Measurements from ENCODE around the gene SLCO3A1. TPM values are rescaled to one million over a fixed set of nuclear protein-coding genes. Genes with fewer than 3 reads are reported as not detected.

Gene SLCO3A1
- total RNA-seq, 2 donors from 2014 or later = 55.9 to 65.1 TPM

- H3K9me3 ChIP-seq (ENCODE audit: control insufficient read depth, low read length, poor library complexity, severe bottlenecking) = no peaks in the 10 kb centered on the region
- peaks cover 34% of the 10 kb centered on the region for H3K4me1 Mint-ChIP-seq
- ATAC-seq (no peak), DNase-seq (no peak)
- H3K27me3 Mint-ChIP-seq = no peaks in the 10 kb centered on the region
- no peak overlapping the region for H3K27ac Mint-ChIP-seq
- H3K4me3 Mint-ChIP-seq = no peak overlapping the region
- no peaks in the 10 kb centered on the region for H3K36me3 Mint-ChIP-seq (ENCODE audit: low read depth)
These were observed 112.1 kb downstream of the SLCO3A1 start for GRCh38 chr15:91965501-91966193.

GRCh38 chr15:91966194-91966552 lies 112.7 kb downstream of the SLCO3A1 start:
- DNase-seq = no peak
- H3K27ac Mint-ChIP-seq = no peak overlapping the region
- no peak for ATAC-seq
- no peaks in the 10 kb centered on the region for H3K27me3 Mint-ChIP-seq
- H3K36me3 Mint-ChIP-seq (ENCODE audit: low read depth) = no peaks in the 10 kb centered on the region
- no peaks in the 10 kb centered on the region for H3K9me3 ChIP-seq (ENCODE audit: control insufficient read depth, low read length, poor library complexity, severe bottlenecking)
- H3K4me1 Mint-ChIP-seq = peaks cover 34% of the 10 kb centered on the region
- H3K4me3 Mint-ChIP-seq = no peak overlapping the region

- ATAC-seq = no peak
- no peak overlapping the region for H3K4me3 Mint-ChIP-seq
These were observed 114.6 kb downstream of the SLCO3A1 start for GRCh38 chr15:91967935-91968606.

GRCh38 chr15:91968610-91969009 lies 115.1 kb downstream of the SLCO3A1 start:
- Mint-ChIP-seq H3K27ac (no peak overlapping the region), H3K36me3 (ENCODE audit: low read depth) (peaks cover 2% of the 10 kb centered on the region), H3K4me3 (no peak overlapping the region), H3K4me1 (peaks cover 42% of the 10 kb centered on the region), H3K27me3 (no peaks in the 10 kb centered on the region)
- ATAC-seq = no peak
- no peaks in the 10 kb centered on the region for H3K9me3 ChIP-seq (ENCODE audit: control insufficient read depth, low read length, poor library complexity, severe bottlenecking)
- no peak for DNase-seq

More at GRCh38 chr15:91967935-91968606, 114.6 kb downstream of the SLCO3A1 start:
- Mint-ChIP-seq H3K36me3 (ENCODE audit: low read depth) (peaks cover 2% of the 10 kb centered on the region), H3K27me3 (no peaks in the 10 kb centered on the region), H3K4me1 (peaks cover 37% of the 10 kb centered on the region), H3K27ac (no peak overlapping the region)
- DNase-seq = no peak
- H3K9me3 ChIP-seq (ENCODE audit: control insufficient read depth, low read length, poor library complexity, severe bottlenecking) = no peaks in the 10 kb centered on the region

GRCh38 chr15:91970142-91970541 lies 116.6 kb downstream of the SLCO3A1 start:
- Mint-ChIP-seq H3K27me3 (no peaks in the 10 kb centered on the region), H3K36me3 (ENCODE audit: low read depth) (peaks cover 4% of the 10 kb centered on the region), H3K4me1 (peaks cover 44% of the 10 kb centered on the region), H3K27ac (peak overlapping the region; percentile 11), H3K4me3 (no peak overlapping the region)
- no peak for DNase-seq
- H3K9me3 ChIP-seq (ENCODE audit: control insufficient read depth, low read length, poor library complexity, severe bottlenecking) = no peaks in the 10 kb centered on the region
- no peak for ATAC-seq

- H3K4me1 Mint-ChIP-seq = peaks cover 35% of the 10 kb centered on the region
These were observed 120.0 kb downstream of the SLCO3A1 start for GRCh38 chr15:91973481-91973880.

DNA sequence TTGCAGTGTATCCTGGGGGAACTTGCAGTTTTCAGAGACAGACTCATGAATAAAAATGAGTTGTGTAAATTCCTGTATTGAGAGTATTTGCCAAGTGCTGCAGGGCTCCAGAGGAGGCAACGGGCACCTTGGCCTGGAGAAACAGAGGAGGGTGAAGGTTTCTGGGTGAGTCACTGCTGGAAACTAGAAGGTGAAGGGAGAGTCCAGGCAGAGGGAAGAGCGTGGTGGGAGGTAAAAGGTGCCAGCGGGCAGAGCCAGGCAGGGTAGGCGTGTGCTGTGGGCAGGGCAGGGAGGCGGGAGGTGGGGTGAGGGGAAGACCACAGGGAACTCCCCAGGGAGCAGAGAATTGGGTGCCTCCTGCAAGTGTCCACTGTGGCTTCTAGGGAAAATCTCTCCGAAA lies 120.8 kb downstream of the SLCO3A1 start:
- no peaks in the 10 kb centered on the region for H3K27me3 Mint-ChIP-seq
- no peak overlapping the region for H3K27ac Mint-ChIP-seq
- ATAC-seq = no peak
- no peak for DNase-seq
- H3K4me1 Mint-ChIP-seq = peaks cover 31% of the 10 kb centered on the region
- H3K36me3 Mint-ChIP-seq (ENCODE audit: low read depth) = peaks cover 4% of the 10 kb centered on the region
- H3K9me3 ChIP-seq (ENCODE audit: control insufficient read depth, low read length, poor library complexity, severe bottlenecking) = no peaks in the 10 kb centered on the region
- H3K4me3 Mint-ChIP-seq = no peak overlapping the region

More at GRCh38 chr15:91973481-91973880, 120.0 kb downstream of the SLCO3A1 start:
- Mint-ChIP-seq H3K4me3 (no peak overlapping the region), H3K27ac (no peak overlapping the region), H3K36me3 (ENCODE audit: low read depth) (peaks cover 4% of the 10 kb centered on the region), H3K27me3 (no peaks in the 10 kb centered on the region)
- DNase-seq (no peak), ATAC-seq (no peak)
- H3K9me3 ChIP-seq (ENCODE audit: control insufficient read depth, low read length, poor library complexity, severe bottlenecking) = no peaks in the 10 kb centered on the region

DNA sequence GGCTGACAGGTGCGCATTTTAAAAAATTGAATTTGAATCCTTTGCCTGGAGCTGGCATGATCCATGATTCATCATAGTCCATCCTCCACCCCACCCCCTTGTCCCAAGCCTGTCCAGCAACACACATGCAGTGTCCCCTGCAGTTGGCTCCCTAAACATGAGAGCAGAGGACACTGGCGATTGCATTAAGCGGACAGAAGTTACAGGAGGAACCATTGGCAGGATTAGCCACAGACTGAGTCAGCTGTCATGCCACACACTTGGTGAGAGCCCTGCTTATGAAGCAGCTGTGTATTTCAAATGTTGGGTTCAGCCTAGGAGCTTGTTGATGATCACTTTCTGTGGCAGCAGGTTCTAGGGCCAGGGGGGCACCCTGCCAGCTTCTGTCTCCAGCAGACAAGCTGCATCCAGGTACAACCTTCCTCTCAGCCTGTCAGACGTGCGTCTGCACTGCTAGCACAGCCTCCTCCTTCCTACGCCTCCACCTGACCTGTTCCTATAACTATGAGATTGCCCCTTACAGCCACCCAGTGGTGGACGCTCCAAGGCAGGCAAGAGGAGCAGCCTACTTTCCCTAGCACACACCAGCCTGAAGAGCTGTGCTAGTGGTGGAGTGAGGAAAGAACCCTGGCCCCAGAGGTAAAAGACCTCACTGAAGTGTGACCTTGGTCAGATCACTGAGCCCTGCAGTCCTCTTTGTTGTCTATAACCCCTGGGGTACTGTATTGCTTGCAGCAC lies 121.9 kb downstream of the SLCO3A1 start:
- Mint-ChIP-seq H3K4me1 (peaks cover 29% of the 10 kb centered on the region), H3K4me3 (no peak overlapping the region), H3K27me3 (no peaks in the 10 kb centered on the region), H3K27ac (no peak overlapping the region), H3K36me3 (ENCODE audit: low read depth) (peaks cover 4% of the 10 kb centered on the region)
- H3K9me3 ChIP-seq (ENCODE audit: control insufficient read depth, low read length, poor library complexity, severe bottlenecking) = no peaks in the 10 kb centered on the region
- no peak for DNase-seq
- no peak for ATAC-seq

- Mint-ChIP-seq H3K36me3 (ENCODE audit: low read depth) (peaks cover 2% of the 10 kb centered on the region), H3K27me3 (no peaks in the 10 kb centered on the region), H3K27ac (no peak overlapping the region), H3K4me1 (peaks cover 29% of the 10 kb centered on the region), H3K4me3 (no peak overlapping the region)
- ATAC-seq (no peak), DNase-seq (no peak)
- no peaks in the 10 kb centered on the region for H3K9me3 ChIP-seq (ENCODE audit: control insufficient read depth, low read length, poor library complexity, severe bottlenecking)
These were observed 123.5 kb downstream of the SLCO3A1 start for GRCh38 chr15:91976966-91977365.

- Mint-ChIP-seq H3K4me3 (no peak overlapping the region), H3K27ac (peak overlapping the region; percentile 37), H3K36me3 (ENCODE audit: low read depth) (no peaks in the 10 kb centered on the region), H3K27me3 (no peaks in the 10 kb centered on the region), H3K4me1 (peaks cover 25% of the 10 kb centered on the region)
- ATAC-seq (no peak), DNase-seq (no peak)
- no peaks in the 10 kb centered on the region for H3K9me3 ChIP-seq (ENCODE audit: control insufficient read depth, low read length, poor library complexity, severe bottlenecking)
These were observed 127.2 kb downstream of the SLCO3A1 start for GRCh38 chr15:91980502-91981267.

- H3K9me3 ChIP-seq (ENCODE audit: control insufficient read depth, low read length, poor library complexity, severe bottlenecking) = no peaks in the 10 kb centered on the region
- ATAC-seq = no peak
- Mint-ChIP-seq H3K4me1 (peaks cover 34% of the 10 kb centered on the region), H3K27me3 (no peaks in the 10 kb centered on the region), H3K4me3 (no peak overlapping the region), H3K36me3 (ENCODE audit: low read depth) (no peaks in the 10 kb centered on the region), H3K27ac (no peak overlapping the region)
- no peak for DNase-seq
These were observed 128.6 kb downstream of the SLCO3A1 start for GRCh38 chr15:91981821-91982800.

- no peak for ATAC-seq
- DNase-seq = no peak
- Mint-ChIP-seq H3K36me3 (ENCODE audit: low read depth) (no peaks in the 10 kb centered on the region), H3K27me3 (no peaks in the 10 kb centered on the region), H3K4me3 (no peak overlapping the region), H3K4me1 (peaks cover 39% of the 10 kb centered on the region), H3K27ac (no peak overlapping the region)
- no peaks in the 10 kb centered on the region for H3K9me3 ChIP-seq (ENCODE audit: control insufficient read depth, low read length, poor library complexity, severe bottlenecking)
These were observed 130.3 kb downstream of the SLCO3A1 start for GRCh38 chr15:91983729-91984340.

Measured in T-helper 17 cell (primary cell).